H9 (cell line): ENCODE measurements around the gene DMRT3. TPM values are rescaled to one million over a fixed set of nuclear protein-coding genes. Genes with fewer than 3 reads are reported as not detected.

Experiments used
- DNase-seq: peaks from one replicate; pipeline ENCODE4 v3.0.0-alpha.2; 2017
- H2AFZ ChIP-seq: one replicate; pipeline ENCODE4 v1.6.1; 2013; ENCODE audit warnings: mild to moderate bottlenecking, low read length, control low read depth, moderate library complexity
- H2AK5ac ChIP-seq: 2 replicates; pipeline ENCODE4 v1.6.1; 2013; ENCODE audit warnings: low read length, control low read depth, mixed read lengths; ENCODE audit not compliant: insufficient read length
- H2BK120ac ChIP-seq: one replicate; pipeline ENCODE4 v1.6.1; 2013; ENCODE audit warnings: low read depth, mild to moderate bottlenecking, low read length, control low read depth, inconsistent platforms; ENCODE audit not compliant: poor library complexity, severe bottlenecking
- H2BK12ac ChIP-seq: 2 replicates; pipeline ENCODE4 v1.6.1; 2013; ENCODE audit warnings: low read length, control low read depth, mixed read lengths, low read depth; ENCODE audit not compliant: insufficient read length
- H2BK15ac ChIP-seq: 2 replicates; pipeline ENCODE4 v1.6.1; 2013; ENCODE audit warnings: low read depth, low read length, control low read depth
- H2BK20ac ChIP-seq: one replicate; pipeline ENCODE4 v1.6.1; 2013; ENCODE audit warnings: low read depth, mild to moderate bottlenecking, low read length, control low read depth, inconsistent platforms; ENCODE audit not compliant: poor library complexity, severe bottlenecking
- H2BK5ac ChIP-seq: 2 replicates; pipeline ENCODE4 v1.6.1; 2013; ENCODE audit warnings: low read length, control low read depth, mixed read lengths; ENCODE audit not compliant: insufficient read length
- H3K14ac ChIP-seq: 2 replicates; pipeline ENCODE4 v1.6.1; 2013; ENCODE audit warnings: low read length, control low read depth; ENCODE audit not compliant: insufficient read depth
- H3K18ac ChIP-seq: 2 replicates; pipeline ENCODE4 v1.6.1; 2013; ENCODE audit warnings: low read depth, mild to moderate bottlenecking, mixed read lengths, low read length, control low read depth; ENCODE audit not compliant: insufficient read length
- H3K23ac ChIP-seq: 2 replicates; pipeline ENCODE4 v1.6.1; 2013; ENCODE audit warnings: low read length, control low read depth, mixed read lengths, low read depth; ENCODE audit not compliant: insufficient read length
- H3K23me2 ChIP-seq: 2 replicates; pipeline ENCODE4 v1.6.1; 2013; ENCODE audit warnings: low read depth, mild to moderate bottlenecking, mixed read lengths, low read length, control low read depth; ENCODE audit not compliant: insufficient read length, poor library complexity, severe bottlenecking
- H3K27ac ChIP-seq: 2 replicates; pipeline ENCODE4 v1.5.1; 2013; ENCODE audit warnings: low read length, control low read depth, mixed read lengths, low read depth; ENCODE audit not compliant: insufficient read length
- H3K27me3 ChIP-seq: 2 replicates; pipeline ENCODE4 v1.6.1; 2013; ENCODE audit warnings: low read length, control low read depth, inconsistent platforms; ENCODE audit not compliant: insufficient read depth
- H3K4ac ChIP-seq: 2 replicates; pipeline ENCODE4 v1.6.1; 2013; ENCODE audit warnings: low read depth, mild to moderate bottlenecking, control low read depth, inconsistent platforms, low read length, moderate library complexity
- H3K4me1 ChIP-seq: 2 replicates; pipeline ENCODE4 v1.6.1; 2013; ENCODE audit warnings: low read length, control low read depth, inconsistent platforms; ENCODE audit not compliant: insufficient read depth
- H3K4me2 ChIP-seq: 2 replicates; pipeline ENCODE4 v1.6.1; 2013; ENCODE audit warnings: low read length, control low read depth, mixed read lengths; ENCODE audit not compliant: insufficient read length, insufficient read depth
- H3K56ac ChIP-seq: 2 replicates; pipeline ENCODE4 v1.6.1; 2013; ENCODE audit warnings: low read depth, mild to moderate bottlenecking, mixed read lengths, low read length, control low read depth; ENCODE audit not compliant: insufficient read length
- H3K79me1 ChIP-seq: 2 replicates; pipeline ENCODE4 v1.6.1; 2013; ENCODE audit warnings: low read depth, mild to moderate bottlenecking, moderate library complexity, low read length, control low read depth, inconsistent platforms; ENCODE audit not compliant: insufficient read depth, poor library complexity, severe bottlenecking
- H3K79me2 ChIP-seq: 2 replicates; pipeline ENCODE4 v1.6.1; 2013; ENCODE audit warnings: low read length, control low read depth, inconsistent platforms; ENCODE audit not compliant: insufficient read depth
- H3K9ac ChIP-seq: 2 replicates; pipeline ENCODE4 v1.6.1; 2013; ENCODE audit warnings: low read length, control low read depth, mixed read lengths; ENCODE audit not compliant: insufficient read length; ENCODE audit errors: extremely low read depth
- H3K9me3 ChIP-seq: one replicate; pipeline ENCODE4 v1.6.1; 2013; ENCODE audit warnings: low read depth, low read length, inconsistent platforms; ENCODE audit not compliant: control insufficient read depth
- H3T11ph ChIP-seq: one replicate; pipeline ENCODE4 v1.6.1; 2013; ENCODE audit warnings: mild to moderate bottlenecking, low read length, control low read depth, inconsistent platforms
- H4K20me1 ChIP-seq: one replicate; pipeline ENCODE4 v1.6.1; 2013; ENCODE audit not compliant: control insufficient read depth, insufficient read length, insufficient read depth
- H4K5ac ChIP-seq: 2 replicates; pipeline ENCODE4 v1.6.1; 2013; ENCODE audit warnings: low read depth, mild to moderate bottlenecking, mixed read lengths, low read length, control low read depth; ENCODE audit not compliant: insufficient read length
- H4K8ac ChIP-seq: replicated peaks from 2 replicates; pipeline ENCODE4 v1.6.1; 2013; ENCODE audit warnings: low read length, control low read depth, mixed read lengths, low read depth; ENCODE audit not compliant: insufficient read length
- H4K91ac ChIP-seq: 2 replicates; pipeline ENCODE4 v1.6.1; 2013; ENCODE audit warnings: low read depth, mild to moderate bottlenecking, moderate library complexity, mixed read lengths, low read length, control low read depth; ENCODE audit not compliant: insufficient read length
- H3K27ac Mint-ChIP-seq, 3 experiments: 2 replicates in 2 of 3; 3 replicates in 1 of 3; pipeline ENCODE4 v1.8.0; 2020 to 2021; ENCODE audit warnings: mixed read lengths in 3 of 3, mild to moderate bottlenecking in 1 of 3, moderate library complexity in 1 of 3
- H3K27me3 Mint-ChIP-seq: 2 replicates; pipeline ENCODE4 v1.8.0; 2021; ENCODE audit warnings: low read depth, mild to moderate bottlenecking, moderate library complexity, mixed read lengths
- H3K36me3 Mint-ChIP-seq, 3 experiments: 2 replicates in 2 of 3; 3 replicates in 1 of 3; pipeline ENCODE4 v1.8.0; 2020 to 2021; ENCODE audit warnings: low read depth in 3 of 3, mixed read lengths in 3 of 3; ENCODE audit not compliant: insufficient read depth in 1 of 3
- H3K4me1 Mint-ChIP-seq, 2 experiments: 2 replicates each; pipeline ENCODE4 v1.8.0; 2020; ENCODE audit warnings: mixed read lengths in 2 of 2
- H3K4me3 Mint-ChIP-seq, 2 experiments: 2 replicates in 1 of 2; 3 replicates in 1 of 2; pipeline ENCODE4 v1.8.0; 2020 to 2021; ENCODE audit warnings: mild to moderate bottlenecking in 2 of 2, mixed read lengths in 2 of 2, moderate library complexity in 1 of 2
- H3K9me3 Mint-ChIP-seq, 2 experiments: 2 replicates in 1 of 2; 3 replicates in 1 of 2; pipeline ENCODE4 v1.8.0; 2020; ENCODE audit warnings: mild to moderate bottlenecking in 2 of 2, mixed read lengths in 2 of 2, moderate library complexity in 1 of 2
- CTCF ChIP-seq: fragments of 200-600 bp; sonication (generic); conservative IDR thresholded peaks from 3 replicates; pipeline ENCODE4 v1.8.0; 2021; ENCODE audit warnings: antibody characterized with exemption, mild to moderate bottlenecking
- WGBS: extraction: QIAGEN DNeasy Blood & Tissue Kit; methylation state at CpG from one replicate; pipeline ENCODE4 v1.1.7; 2013; ENCODE audit warnings: missing lambda C conversion rate, low lambda C conversion rate, mixed read lengths; ENCODE audit not compliant: insufficient read length; ENCODE audit errors: extremely low coverage; 5-methylcytosine and 5-hydroxymethylcytosine counted together
- total RNA-seq: library from RNA; stranded (reverse); gene quantifications from 2 replicates; pipeline ENCODE4 v1.2.1, GENCODE V29; 2021

DMRT3 gene
- total RNA-seq, 1 experiment from 2014 or later: not detected

- no peaks in the 10 kb centered on the region for H3K4me1 Mint-ChIP-seq
- no CpG with 5 or more reads among the region's 10 CpGs for WGBS
- Histone ChIP-seq H3K9ac (no peak overlapping the region), H4K91ac (no peak overlapping the region), H4K8ac (no peak overlapping the region), H3K27me3 (no peaks in the 10 kb centered on the region), H2BK20ac (no peak overlapping the region), H3K4ac (no peak overlapping the region), H2BK15ac (no peak overlapping the region), H3K4me2 (no peak overlapping the region), H2BK12ac (no peak overlapping the region), H3K23ac (no peak overlapping the region), H3K23me2 (no peaks in the 10 kb centered on the region), H2AK5ac (no peak overlapping the region), H3K27ac (no peak overlapping the region), H3K9me3 (no peaks in the 10 kb centered on the region), H3K4me1 (no peaks in the 10 kb centered on the region), H4K5ac (no peak overlapping the region), H3K18ac (no peak overlapping the region), H2BK5ac (no peak overlapping the region), H2BK120ac (no peak overlapping the region), H3T11ph (no peak overlapping the region), H3K79me2 (no peaks in the 10 kb centered on the region), H3K56ac (no peak overlapping the region), H4K20me1 (no peaks in the 10 kb centered on the region), H3K79me1 (no peaks in the 10 kb centered on the region), H3K14ac (no peak overlapping the region), H2AFZ (no peak overlapping the region)
- H3K4me3 Mint-ChIP-seq: no peak overlapping the region
- peaks cover 15% of the 10 kb centered on the region for H3K27me3 Mint-ChIP-seq
- DNase-seq: no peak
- H3K27ac Mint-ChIP-seq: no peak overlapping the region
- H3K36me3 Mint-ChIP-seq: peaks cover 3 to 17% (median 7%) of the 10 kb centered on the region in 3 experiments; a peak in 6 of 7 replicates
- peaks cover 20 to 25% of the 10 kb centered on the region in 2 experiments for H3K9me3 Mint-ChIP-seq
- no peak for TF ChIP-seq CTCF
These were observed 41.0 kb upstream of the DMRT3 start for GRCh38 chr9:935348-935965.
